HEK293 (cell line): Measurements from ENCODE around the gene FBXL7.

Experiments used
- CTCF ChIA-PET: fragments of 350-600 bp; formaldehyde crosslinking; extraction: SDS; loops from one replicate; lab custom pipeline; 2021; ENCODE audit warnings: antibody characterized with exemption; lab: Yijun Ruan, JAX
- POLR2A ChIA-PET: fragments of 300-600 bp; formaldehyde crosslinking; extraction: SDS; loops from one replicate; lab custom pipeline; 2020; ENCODE audit warnings: antibody characterized with exemption, inconsistent platforms; lab: Yijun Ruan, JAX
- H3K27ac ChIP-seq: fragments of 200-500 bp; sonication (Bioruptor generic); 2 replicates; pipeline ENCODE4 v1.5.1; 2014; ENCODE audit warnings: low read depth, low read length, control low read depth, inconsistent platforms; ENCODE audit errors: extremely low read depth
- H3K36me3 ChIP-seq, 2 experiments: fragments of 200-500 bp in 1 of 2; sonication (Bioruptor generic) in 1 of 2; 1 replicate in 1 of 2; 2 replicates in 1 of 2; pipeline ENCODE4 v1.5.1; 2014 to 2017; ENCODE audit warnings: inconsistent platforms in 2 of 2, low read length in 2 of 2; ENCODE audit not compliant: control insufficient read depth in 2 of 2, insufficient read depth in 1 of 2
- H3K4me1 ChIP-seq: fragments of 200-500 bp; sonication (Bioruptor generic); 2 replicates; pipeline ENCODE4 v1.5.1; 2014; ENCODE audit warnings: mild to moderate bottlenecking, low read length, inconsistent platforms; ENCODE audit not compliant: control insufficient read depth, insufficient read depth
- H3K4me3 ChIP-seq: 2 replicates; pipeline ENCODE4 v1.5.1; 2011; ENCODE audit warnings: low read depth, mild to moderate bottlenecking, control low read depth, low read length, moderate library complexity
- H3K9me3 ChIP-seq: fragments of 200-500 bp; sonication (Bioruptor generic); 2 replicates; pipeline ENCODE4 v1.5.1; 2014; ENCODE audit warnings: low read depth, low read length, inconsistent platforms; ENCODE audit not compliant: control insufficient read depth, insufficient read depth
- GLIS2 ChIP-seq: fragments of 450-650 bp; formaldehyde crosslinking; IDR thresholded peaks from 2 replicates; pipeline ENCODE4 v1.5.1; 2016; ENCODE audit warnings: missing biosample characterization, missing genetic modification characterization
- WT1 ChIP-seq: fragments of 450-650 bp; formaldehyde crosslinking; IDR thresholded peaks from 2 replicates; pipeline ENCODE4 v1.5.1; 2016; ENCODE audit warnings: missing biosample characterization, missing genetic modification characterization
- YY1 ChIP-seq: fragments of 450-650 bp; formaldehyde crosslinking; IDR thresholded peaks from 2 replicates; pipeline ENCODE4 v1.5.1; 2018; ENCODE audit warnings: missing biosample characterization, missing genetic modification characterization
- YY2 ChIP-seq: fragments of 450-650 bp; formaldehyde crosslinking; IDR thresholded peaks from 2 replicates; pipeline ENCODE4 v1.5.1; 2016; ENCODE audit warnings: missing biosample characterization, missing genetic modification characterization
- ZFP41 ChIP-seq: fragments of 450-650 bp; formaldehyde crosslinking; IDR thresholded peaks from 2 replicates; pipeline ENCODE4 v1.5.1; 2016; ENCODE audit warnings: missing biosample characterization, missing genetic modification characterization, borderline replicate concordance
- ZNF10 ChIP-seq: fragments of 450-650 bp; formaldehyde crosslinking; IDR thresholded peaks from 2 replicates; pipeline ENCODE4 v1.5.1; 2017; ENCODE audit warnings: missing biosample characterization, missing genetic modification characterization
- ZNF112 ChIP-seq: fragments of 450-650 bp; formaldehyde crosslinking; IDR thresholded peaks from 2 replicates; pipeline ENCODE4 v1.5.0; 2017; ENCODE audit warnings: missing biosample characterization, missing genetic modification characterization
- ZNF114 ChIP-seq: fragments of 450-650 bp; formaldehyde crosslinking; IDR thresholded peaks from 2 replicates; pipeline ENCODE4 v1.5.0; 2017; ENCODE audit warnings: missing biosample characterization, missing genetic modification characterization
- ZNF18 ChIP-seq: fragments of 450-650 bp; formaldehyde crosslinking; IDR thresholded peaks from 2 replicates; pipeline ENCODE4 v1.5.1; 2016; ENCODE audit warnings: missing biosample characterization, missing genetic modification characterization
- ZNF2 ChIP-seq: fragments of 450-650 bp; formaldehyde crosslinking; IDR thresholded peaks from 2 replicates; pipeline ENCODE4 v1.5.1; 2016; ENCODE audit warnings: missing biosample characterization, missing genetic modification characterization
- ZNF221 ChIP-seq: fragments of 450-650 bp; formaldehyde crosslinking; IDR thresholded peaks from 2 replicates; pipeline ENCODE4 v1.5.1; 2017; ENCODE audit warnings: missing biosample characterization, missing genetic modification characterization, borderline replicate concordance
- ZNF239 ChIP-seq: fragments of 450-650 bp; formaldehyde crosslinking; IDR thresholded peaks from 2 replicates; pipeline ENCODE4 v1.5.1; 2016; ENCODE audit warnings: missing biosample characterization, missing genetic modification characterization
- ZNF324 ChIP-seq: fragments of 450-650 bp; formaldehyde crosslinking; IDR thresholded peaks from 2 replicates; pipeline ENCODE4 v1.5.1; 2016; ENCODE audit warnings: missing biosample characterization, missing genetic modification characterization
- ZNF350 ChIP-seq: fragments of 450-650 bp; formaldehyde crosslinking; IDR thresholded peaks from 2 replicates; pipeline ENCODE4 v1.5.0; 2017; ENCODE audit warnings: missing biosample characterization, mild to moderate bottlenecking, missing genetic modification characterization
- ZNF423 ChIP-seq: fragments of 450-650 bp; formaldehyde crosslinking; IDR thresholded peaks from 2 replicates; pipeline ENCODE4 v1.5.1; 2016; ENCODE audit warnings: missing biosample characterization, missing genetic modification characterization
- ZNF48 ChIP-seq: fragments of 450-650 bp; formaldehyde crosslinking; IDR thresholded peaks from 2 replicates; pipeline ENCODE4 v1.5.1; 2016; ENCODE audit warnings: missing biosample characterization, missing genetic modification characterization
- ZNF501 ChIP-seq: fragments of 450-650 bp; formaldehyde crosslinking; IDR thresholded peaks from 2 replicates; pipeline ENCODE4 v1.5.1; 2016; ENCODE audit warnings: missing biosample characterization, missing genetic modification characterization
- ZNF544 ChIP-seq: fragments of 450-650 bp; formaldehyde crosslinking; IDR thresholded peaks from 2 replicates; pipeline ENCODE4 v1.5.0; 2017; ENCODE audit warnings: missing biosample characterization, missing genetic modification characterization
- ZNF558 ChIP-seq: fragments of 450-650 bp; formaldehyde crosslinking; IDR thresholded peaks from 2 replicates; pipeline ENCODE4 v1.5.1; 2016; ENCODE audit warnings: missing biosample characterization, missing genetic modification characterization
- ZNF624 ChIP-seq: fragments of 450-650 bp; formaldehyde crosslinking; IDR thresholded peaks from 2 replicates; pipeline ENCODE4 v1.5.1; 2017; ENCODE audit warnings: missing biosample characterization, missing genetic modification characterization
- ZNF626 ChIP-seq: fragments of 450-650 bp; sonication (Bioruptor Pico); formaldehyde crosslinking; IDR thresholded peaks from 2 replicates; pipeline ENCODE4 v1.5.1; 2018; ENCODE audit warnings: missing biosample characterization, missing genetic modification characterization, inconsistent platforms
- ZNF792 ChIP-seq: fragments of 450-650 bp; formaldehyde crosslinking; IDR thresholded peaks from 2 replicates; pipeline ENCODE4 v1.5.1; 2016; ENCODE audit warnings: missing biosample characterization, missing genetic modification characterization
- TF ChIP-seq, protein P1 (sequence below): fragments of 450-650 bp; formaldehyde crosslinking; IDR thresholded peaks from 2 replicates; pipeline ENCODE4 v1.5.1; 2017; ENCODE audit warnings: missing biosample characterization, missing genetic modification characterization
- TF ChIP-seq, protein P2 (sequence below): fragments of 450-650 bp; formaldehyde crosslinking; IDR thresholded peaks from 2 replicates; pipeline ENCODE4 v1.5.1; 2016; ENCODE audit warnings: missing biosample characterization, missing genetic modification characterization

FBXL7 gene

DNA sequence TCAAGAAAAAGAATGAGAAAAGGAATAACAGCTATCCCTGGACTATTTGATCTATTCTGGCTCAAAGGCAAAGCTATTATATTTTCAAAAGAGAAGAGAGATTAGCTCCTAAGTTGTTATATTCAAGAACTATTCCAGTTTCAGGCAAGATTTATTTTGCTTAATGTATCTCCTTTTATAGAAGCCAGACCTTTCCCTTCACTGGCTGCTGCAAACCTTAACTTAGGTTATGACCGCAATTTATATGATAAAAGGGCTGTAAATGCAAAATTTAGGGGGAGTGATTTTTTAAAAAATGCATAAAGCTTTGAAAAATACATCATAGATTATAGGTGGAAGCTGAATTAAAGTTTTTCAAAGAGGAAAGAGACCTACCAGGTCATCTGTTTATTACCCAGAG is 97.8 kb downstream of the FBXL7 start:
- Histone ChIP-seq H3K9me3 (no peaks in the 10 kb centered on the region), H3K36me3 (no peaks in the 10 kb centered on the region), H3K27ac (no peak overlapping the region), H3K4me3 (no peak overlapping the region), H3K4me1 (no peaks in the 10 kb centered on the region)
- CTCF ChIA-PET: interaction anchor here (0.5 to 2.0 kb wide), 9 partner anchors 10 to 1913 kb away, joined by 3 to 7 read pairs (median 4); no protein-coding TSS in a partner anchor
- POLR2A ChIA-PET: no interaction called here
- TF ChIP-seq ZNF48 (tag by site-specific recombination) (no peak), GLIS2 (no peak), YY1 (tag by site-specific recombination) (no peak)

GRCh38 chr5:15598294-15598902 is 98.4 kb downstream of the FBXL7 start:
- ChIA-PET CTCF (interaction anchor here (0.5 to 2.0 kb wide), 15 partner anchors 10 to 1913 kb away, joined by 3 to 7 read pairs (median 4); no protein-coding TSS in a partner anchor), POLR2A (no interaction called here)
- Histone ChIP-seq H3K4me1 (no peaks in the 10 kb centered on the region), H3K4me3 (no peak overlapping the region), H3K9me3 (no peaks in the 10 kb centered on the region), H3K36me3 (no peaks in the 10 kb centered on the region), H3K27ac (no peak overlapping the region)
- TF ChIP-seq ZNF10 (tag by site-specific recombination) (no peak), ZNF221 (no peak), ZNF350 (tag by site-specific recombination) (no peak), ZNF239 (no peak), ZNF112 (tag by site-specific recombination) (no peak), ZNF558 (tag by site-specific recombination) (no peak)

- ChIA-PET CTCF (interaction anchor here (1.1 to 1.2 kb wide), 3 partner anchors 20 to 225 kb away, joined by 3 to 4 read pairs (median 3); no protein-coding TSS in a partner anchor), POLR2A (no interaction called here)
- H3K4me3 ChIP-seq: no peak overlapping the region
- no peaks in the 10 kb centered on the region for H3K36me3 ChIP-seq
- TF ChIP-seq ZNF624: no peak
- TF ChIP-seq ZNF792 (tag by site-specific recombination): no peak
- TF ChIP-seq ZNF626 (tag by site-specific recombination): no peak
- no peak for TF ChIP-seq ZFP41 (tag by site-specific recombination)
- TF ChIP-seq, protein P1, sequence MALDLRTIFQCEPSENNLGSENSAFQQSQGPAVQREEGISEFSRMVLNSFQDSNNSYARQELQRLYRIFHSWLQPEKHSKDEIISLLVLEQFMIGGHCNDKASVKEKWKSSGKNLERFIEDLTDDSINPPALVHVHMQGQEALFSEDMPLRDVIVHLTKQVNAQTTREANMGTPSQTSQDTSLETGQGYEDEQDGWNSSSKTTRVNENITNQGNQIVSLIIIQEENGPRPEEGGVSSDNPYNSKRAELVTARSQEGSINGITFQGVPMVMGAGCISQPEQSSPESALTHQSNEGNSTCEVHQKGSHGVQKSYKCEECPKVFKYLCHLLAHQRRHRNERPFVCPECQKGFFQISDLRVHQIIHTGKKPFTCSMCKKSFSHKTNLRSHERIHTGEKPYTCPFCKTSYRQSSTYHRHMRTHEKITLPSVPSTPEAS (tag by site-specific recombination): no peak
- TF ChIP-seq, protein P2, sequence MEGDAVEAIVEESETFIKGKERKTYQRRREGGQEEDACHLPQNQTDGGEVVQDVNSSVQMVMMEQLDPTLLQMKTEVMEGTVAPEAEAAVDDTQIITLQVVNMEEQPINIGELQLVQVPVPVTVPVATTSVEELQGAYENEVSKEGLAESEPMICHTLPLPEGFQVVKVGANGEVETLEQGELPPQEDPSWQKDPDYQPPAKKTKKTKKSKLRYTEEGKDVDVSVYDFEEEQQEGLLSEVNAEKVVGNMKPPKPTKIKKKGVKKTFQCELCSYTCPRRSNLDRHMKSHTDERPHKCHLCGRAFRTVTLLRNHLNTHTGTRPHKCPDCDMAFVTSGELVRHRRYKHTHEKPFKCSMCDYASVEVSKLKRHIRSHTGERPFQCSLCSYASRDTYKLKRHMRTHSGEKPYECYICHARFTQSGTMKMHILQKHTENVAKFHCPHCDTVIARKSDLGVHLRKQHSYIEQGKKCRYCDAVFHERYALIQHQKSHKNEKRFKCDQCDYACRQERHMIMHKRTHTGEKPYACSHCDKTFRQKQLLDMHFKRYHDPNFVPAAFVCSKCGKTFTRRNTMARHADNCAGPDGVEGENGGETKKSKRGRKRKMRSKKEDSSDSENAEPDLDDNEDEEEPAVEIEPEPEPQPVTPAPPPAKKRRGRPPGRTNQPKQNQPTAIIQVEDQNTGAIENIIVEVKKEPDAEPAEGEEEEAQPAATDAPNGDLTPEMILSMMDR (tag by site-specific recombination): no peak
- TF ChIP-seq ZNF2 (tag by site-specific recombination): no peak
- TF ChIP-seq ZNF501 (tag by site-specific recombination): no peak
- TF ChIP-seq ZNF423 (tag by site-specific recombination): no peak
- no peak for TF ChIP-seq ZNF558 (tag by site-specific recombination)
- no peak for TF ChIP-seq WT1 (tag by site-specific recombination)
- TF ChIP-seq ZNF18: no peak
- TF ChIP-seq ZNF324 (tag by site-specific recombination): no peak
- TF ChIP-seq ZNF114 (tag by site-specific recombination): no peak
- TF ChIP-seq YY2: no peak
- no peak for TF ChIP-seq ZNF544
- no peaks in the 10 kb centered on the region for H3K9me3 ChIP-seq
- H3K27ac ChIP-seq: no peak overlapping the region
- no peaks in the 10 kb centered on the region for H3K4me1 ChIP-seq
Measured at GRCh38 chr5:15600035-15600434, 100.1 kb downstream of the FBXL7 start.
